B cell (primary cell): ENCODE results near the gene HS3ST6. TPM values are rescaled to one million over a fixed set of nuclear protein-coding genes. Genes with fewer than 3 reads are reported as not detected.

Experiments used
- ATAC-seq: fragments of 200-7000 bp; cut with Tn5 transposase; one replicate; pipeline ENCODE4 v1.10.0; 2021; ENCODE audit warnings: low read depth, mild to moderate bottlenecking, moderate number of reproducible peaks, moderate library complexity
- CTCF ChIA-PET: fragments of 350-600 bp; sonication (Branson Sonifier 250); formaldehyde crosslinking; loops from one replicate; lab custom pipeline; 2021; ENCODE audit warnings: antibody characterized with exemption, inconsistent platforms; lab: Charles Lee
- POLR2A ChIA-PET: fragments of 350-600 bp; sonication (Branson Sonifier 250); formaldehyde crosslinking; loops from one replicate; lab custom pipeline; 2021; ENCODE audit warnings: antibody characterized with exemption; lab: Charles Lee
- DNase-seq: peaks from one replicate; pipeline ENCODE4 v3.0.0; 2013
- H2AFZ ChIP-seq: 2 replicates; pipeline ENCODE4 v1.6.1; 2012; ENCODE audit warnings: mild to moderate bottlenecking, low read depth, low read length; ENCODE audit not compliant: insufficient read depth, poor library complexity, severe bottlenecking
- H3K27ac ChIP-seq, 2 donors: 1 replicate in 1 of 2; 2 replicates in 1 of 2; pipeline ENCODE4 v1.5.1; 2012 to 2013; ENCODE audit warnings: low read length in 2 of 2, mild to moderate bottlenecking in 2 of 2, moderate library complexity in 1 of 2
- H3K27me3 ChIP-seq, 4 experiments: fragments of 200-600 bp in 1 of 4; sonication (generic) in 1 of 4; replicated peaks in 1 of 4; 1 replicate in 2 of 4; 2 replicates in 2 of 4; pipeline versions ENCODE4 v1.6.1 to v1.7.0; 2013 to 2016; ENCODE audit warnings: low read length in 3 of 4, mild to moderate bottlenecking in 2 of 4, mixed read lengths in 1 of 4, moderate library complexity in 1 of 4; ENCODE audit not compliant: insufficient read depth in 4 of 4, control insufficient read depth in 3 of 4; ENCODE audit errors: control extremely low read depth in 1 of 4
- H3K36me3 ChIP-seq, 2 experiments: replicated peaks in 1 of 2; 1 replicate in 1 of 2; 2 replicates in 1 of 2; pipeline versions ENCODE4 v1.6.1 to v1.7.1; 2013; ENCODE audit warnings: low read length in 1 of 2; ENCODE audit not compliant: insufficient read depth in 2 of 2, control insufficient read depth in 1 of 2; ENCODE audit errors: control extremely low read depth in 1 of 2, extremely low read depth in 1 of 2
- H3K4me1 ChIP-seq, 2 donors: fragments of 200-600 bp in 1 of 2; sonication (generic) in 1 of 2; 1 replicate in 1 of 2; 2 replicates in 1 of 2; pipeline versions ENCODE4 v1.5.1 to v1.6.1; 2013 to 2017; ENCODE audit warnings: low read length in 2 of 2; ENCODE audit not compliant: control insufficient read depth in 2 of 2, insufficient read depth in 2 of 2
- H3K4me2 ChIP-seq: replicated peaks from 2 replicates; pipeline ENCODE3; 2012; ENCODE audit warnings: mild to moderate bottlenecking, low read depth, low read length; ENCODE audit not compliant: poor library complexity, severe bottlenecking
- H3K4me3 ChIP-seq, 5 experiments: fragments of 200-600 bp in 1 of 5; sonication (generic) in 1 of 5; 1 replicate in 3 of 5; 2 replicates in 2 of 5; pipeline versions ENCODE4 v1.5.1 to v1.7.0; 2011 to 2016; ENCODE audit warnings: low read length in 4 of 5, mild to moderate bottlenecking in 4 of 5, low read depth in 2 of 5, control low read depth in 1 of 5, moderate library complexity in 1 of 5; ENCODE audit not compliant: insufficient read depth in 1 of 5; ENCODE audit errors: control extremely low read depth in 1 of 5, extremely low read depth in 1 of 5
- H3K79me2 ChIP-seq: fragments of 200-600 bp; sonication (generic); one replicate; pipeline ENCODE4 v1.6.0; 2016; ENCODE audit warnings: low read length; ENCODE audit not compliant: control insufficient read depth, insufficient read depth
- H3K9ac ChIP-seq: fragments of 200-600 bp; sonication (generic); 2 replicates; pipeline ENCODE4 v1.6.1; 2017; ENCODE audit warnings: mild to moderate bottlenecking, low read length, moderate library complexity
- H3K9me3 ChIP-seq, 3 donors: one replicate each; pipeline versions ENCODE4 v1.6.1 to v1.7.1; 2013; ENCODE audit warnings: low read length in 2 of 3; ENCODE audit not compliant: control insufficient read depth in 2 of 3, insufficient read depth in 1 of 3; ENCODE audit errors: control extremely low read depth in 1 of 3
- H4K20me1 ChIP-seq: 2 replicates; pipeline ENCODE4 v1.6.0; 2012; ENCODE audit warnings: mild to moderate bottlenecking, low read length; ENCODE audit not compliant: insufficient read depth, control insufficient read depth, poor library complexity, severe bottlenecking
- H3K27ac Mint-ChIP-seq: one replicate; pipeline ENCODE4 v1.8.0; 2021; ENCODE audit warnings: mixed read lengths
- H3K27me3 Mint-ChIP-seq: one replicate; pipeline ENCODE4 v1.8.0; 2021; ENCODE audit warnings: mixed read lengths
- H3K4me1 Mint-ChIP-seq: one replicate; pipeline ENCODE4 v1.8.0; 2021; ENCODE audit warnings: mixed read lengths
- H3K4me3 Mint-ChIP-seq: one replicate; pipeline ENCODE4 v1.8.0; 2021; ENCODE audit warnings: mixed read lengths
- H3K9me3 Mint-ChIP-seq: one replicate; pipeline ENCODE4 v1.8.0; 2022; ENCODE audit warnings: mixed read lengths; ENCODE audit not compliant: insufficient read depth
- EZH2 ChIP-seq: IDR thresholded peaks from 2 replicates; pipeline ENCODE4 v1.6.1; 2012; ENCODE audit warnings: borderline replicate concordance, low read depth, mild to moderate bottlenecking, moderate library complexity, low read length; ENCODE audit not compliant: insufficient read depth, poor library complexity, severe bottlenecking
- WGBS: methylation state at CpG from one replicate; pipeline ENCODE4 v1.1.5; 2013; ENCODE audit warnings: missing lambda C conversion rate; ENCODE audit not compliant: insufficient coverage; 5-methylcytosine and 5-hydroxymethylcytosine counted together
- intact Hi-C: fragments of 100-400 bp; cut with micrococcal nuclease; formaldehyde crosslinking; loops from one replicate; pipeline ENCODE4 v1.10.0; 2022
- polyA plus RNA-seq: library from polyadenylated mRNA; depleted of rRNA; stranded (reverse); fragments of >200 nt; gene quantifications from 2 replicates; pipeline ENCODE4 v1.2.3, GENCODE V29; 2012
- total RNA-seq, 2 donors: library from RNA; stranded (reverse); fragments of 120-200 nt in 1 of 2; gene quantifications; 1 replicate in 1 of 2; 2 replicates in 1 of 2; pipeline versions ENCODE4 v1.2.3 to v1.2.4, GENCODE V29; 2013 to 2022
- TF ChIP-seq, protein P1 (sequence below): fragments of 200-600 bp; IDR thresholded peaks from one replicate; pipeline ENCODE4 v1.8.0; 2022; ENCODE audit warnings: antibody characterized with exemption, mild to moderate bottlenecking

HS3ST6 gene
- total and polyA plus RNA-seq, 2 donors (not counting 1 experiment from before 2014, with no cell fraction given), result not detected

DNA sequence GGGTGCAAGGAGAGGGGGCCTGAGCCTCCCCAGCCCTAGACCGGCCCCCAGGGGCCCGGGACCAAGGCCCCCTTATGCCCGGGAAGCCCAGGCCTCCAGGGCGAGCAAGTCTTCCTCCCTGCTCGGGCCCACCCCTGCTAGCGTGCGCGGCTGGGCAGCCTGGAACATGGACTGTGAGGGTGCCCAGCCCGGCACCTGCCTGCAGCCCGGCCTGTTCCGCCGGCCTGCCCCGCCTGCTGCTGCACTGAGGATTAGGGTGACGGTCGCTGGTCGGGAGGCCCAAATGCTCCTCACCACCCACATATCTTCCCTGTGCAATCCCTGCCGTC lies 6.0 kb downstream of the HS3ST6 start:
- no peak overlapping the region for H3K4me2 ChIP-seq
- DNase-seq (no peak), ATAC-seq (no peak)
- TF ChIP-seq EZH2, result no peak
- TF ChIP-seq, protein P1, sequence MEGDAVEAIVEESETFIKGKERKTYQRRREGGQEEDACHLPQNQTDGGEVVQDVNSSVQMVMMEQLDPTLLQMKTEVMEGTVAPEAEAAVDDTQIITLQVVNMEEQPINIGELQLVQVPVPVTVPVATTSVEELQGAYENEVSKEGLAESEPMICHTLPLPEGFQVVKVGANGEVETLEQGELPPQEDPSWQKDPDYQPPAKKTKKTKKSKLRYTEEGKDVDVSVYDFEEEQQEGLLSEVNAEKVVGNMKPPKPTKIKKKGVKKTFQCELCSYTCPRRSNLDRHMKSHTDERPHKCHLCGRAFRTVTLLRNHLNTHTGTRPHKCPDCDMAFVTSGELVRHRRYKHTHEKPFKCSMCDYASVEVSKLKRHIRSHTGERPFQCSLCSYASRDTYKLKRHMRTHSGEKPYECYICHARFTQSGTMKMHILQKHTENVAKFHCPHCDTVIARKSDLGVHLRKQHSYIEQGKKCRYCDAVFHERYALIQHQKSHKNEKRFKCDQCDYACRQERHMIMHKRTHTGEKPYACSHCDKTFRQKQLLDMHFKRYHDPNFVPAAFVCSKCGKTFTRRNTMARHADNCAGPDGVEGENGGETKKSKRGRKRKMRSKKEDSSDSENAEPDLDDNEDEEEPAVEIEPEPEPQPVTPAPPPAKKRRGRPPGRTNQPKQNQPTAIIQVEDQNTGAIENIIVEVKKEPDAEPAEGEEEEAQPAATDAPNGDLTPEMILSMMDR, result no peak
- H3K4me1 ChIP-seq, result no peaks in the 10 kb centered on the region
- H3K4me3 ChIP-seq, result no peak overlapping the region
- Mint-ChIP-seq H3K4me3 (no peak overlapping the region), H3K9me3 (no peaks in the 10 kb centered on the region), H3K27ac (no peak overlapping the region), H3K27me3 (peaks cover 24% of the 10 kb centered on the region), H3K4me1 (no peaks in the 10 kb centered on the region)
- no peak overlapping the region for H3K9ac ChIP-seq
- H2AFZ ChIP-seq, result no peak overlapping the region
- intact Hi-C loops, result no loop called here
- WGBS, result 93% methylated on average over 17 of the region's 17 CpGs
- peaks cover 0 to 29% (median 3%) of the 10 kb centered on the region in 4 experiments for H3K27me3 ChIP-seq
- H3K27ac ChIP-seq, result no peak overlapping the region
- peaks cover 0 to 3% (median 0%) of the 10 kb centered on the region in 3 donors for H3K9me3 ChIP-seq
- no peaks in the 10 kb centered on the region for H3K36me3 ChIP-seq
- ChIA-PET CTCF (no interaction called here), POLR2A (no interaction called here)
- H4K20me1 ChIP-seq, result no peaks in the 10 kb centered on the region
- no peaks in the 10 kb centered on the region for H3K79me2 ChIP-seq

DNA sequence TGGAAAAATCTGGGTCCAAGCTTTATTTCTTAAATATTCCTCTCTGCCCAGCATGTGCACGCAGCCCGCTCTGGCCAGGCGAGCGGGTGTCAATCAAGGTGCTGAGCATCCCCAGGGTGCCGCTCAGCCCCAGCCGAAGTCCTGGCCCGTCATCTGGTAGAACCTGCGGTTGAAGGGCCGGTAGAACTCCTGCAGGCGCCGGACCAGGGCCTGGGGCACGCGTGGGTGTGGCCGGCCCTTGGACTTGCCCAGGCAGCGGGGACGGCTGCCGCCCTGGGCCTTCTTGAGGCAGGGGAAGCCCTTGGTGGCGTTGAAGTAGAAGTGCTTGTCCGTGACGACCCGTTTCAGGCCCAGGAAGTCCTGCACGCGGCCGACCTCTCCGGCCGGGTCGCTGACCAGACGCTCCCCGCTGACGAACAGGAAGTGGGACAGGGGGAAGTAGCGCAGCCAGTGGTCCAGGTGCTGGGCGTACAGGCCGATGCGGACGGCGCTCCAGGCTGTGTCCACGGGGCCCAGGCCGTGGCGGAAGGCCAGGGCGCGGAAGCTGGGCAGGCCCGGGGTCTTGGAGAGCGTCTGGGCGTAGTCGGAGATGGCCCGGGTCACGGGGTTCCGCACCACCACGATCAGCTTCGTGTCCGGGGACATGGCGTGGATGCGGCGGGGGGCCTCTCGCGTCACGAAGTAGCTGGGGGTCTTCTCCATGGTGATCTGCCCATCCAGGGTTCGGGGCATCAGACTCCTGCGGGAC lies 6.6 kb downstream of the HS3ST6 start:
- Histone ChIP-seq H3K4me1 (no peaks in the 10 kb centered on the region), H4K20me1 (no peaks in the 10 kb centered on the region), H3K27me3 (peaks cover 0 to 24% (median 1%) of the 10 kb centered on the region in 4 experiments), H3K9ac (no peak overlapping the region), H2AFZ (no peak overlapping the region), H3K4me3 (no peak overlapping the region), H3K36me3 (no peaks in the 10 kb centered on the region), H3K27ac (no peak overlapping the region), H3K9me3 (peaks cover 0 to 3% (median 0%) of the 10 kb centered on the region in 3 donors), H3K79me2 (no peaks in the 10 kb centered on the region), H3K4me2 (no peak overlapping the region)
- no peak for TF ChIP-seq EZH2
- TF ChIP-seq, protein P1, result no peak
- intact Hi-C loops, result no loop called here
- WGBS, result 89% methylated on average over 59 of the region's 59 CpGs
- H3K4me1 Mint-ChIP-seq, result no peaks in the 10 kb centered on the region
- H3K27me3 Mint-ChIP-seq, result peaks cover 20% of the 10 kb centered on the region
- ChIA-PET CTCF (interaction anchor here (0.7 kb wide), 1 partner anchor 63 kb away, joined by 3 read pairs; no protein-coding TSS in a partner anchor), POLR2A (no interaction called here)
- no peak overlapping the region for H3K4me3 Mint-ChIP-seq
- no peak overlapping the region for H3K27ac Mint-ChIP-seq
- no peak for DNase-seq
- no peak for ATAC-seq
- H3K9me3 Mint-ChIP-seq, result no peaks in the 10 kb centered on the region
